Measurements from ENCODE around the gene IMP4. TPM values are rescaled to one million over a fixed set of nuclear protein-coding genes. Genes with fewer than 3 reads are reported as not detected.
A peak's percentile ranks its signal among the peaks of the same experiment; 100 is the strongest.

IMP4 gene
- polyA plus RNA-seq, 3 donors, result 57.6 to 81.2 (median 58.5) TPM

GRCh38 chr2:130369311-130369964 lies 26.7 kb downstream of the IMP4 start:
- Histone ChIP-seq H3K27me3 (ENCODE audit: control insufficient read depth in 2 of 2, insufficient read depth in 2 of 2, low read length in 2 of 2) (no peaks in the 10 kb centered on the region), H3K4me3 (replicated peaks in 1 of 3; ENCODE audit: low read depth in 2 of 3, low read length in 3 of 3) (peak overlapping the region in 1 of 3 experiments; percentile 27), H3K79me2 (ENCODE audit: insufficient read depth, low read length) (peaks cover 63% of the 10 kb centered on the region), H3K9ac (ENCODE audit: insufficient read depth, low read length, poor library complexity, severe bottlenecking) (no peak overlapping the region), H3K4me2 (replicated peaks; ENCODE audit: extremely low read depth, low read length, poor library complexity, severe bottlenecking) (peak overlapping the region; percentile 30), H2AFZ (ENCODE audit: insufficient read depth, low read depth, low read length, poor library complexity, severe bottlenecking) (no peak overlapping the region), H4K20me1 (ENCODE audit: insufficient read depth, low read length) (peaks cover 29% of the 10 kb centered on the region), H3K4me1 (ENCODE audit: control insufficient read depth in 1 of 2, insufficient read depth in 2 of 2, low read length in 2 of 2) (peaks cover 58 to 64% of the 10 kb centered on the region in 2 donors), H3K9me3 (replicated peaks in 1 of 2; ENCODE audit: control insufficient read depth in 1 of 2, insufficient read depth in 1 of 2, low read length in 2 of 2) (no peaks in the 10 kb centered on the region), H3K36me3 (replicated peaks in 1 of 2; ENCODE audit: control insufficient read depth in 1 of 2, insufficient read depth in 2 of 2, low read length in 2 of 2) (peaks cover 17 to 21% of the 10 kb centered on the region in 2 donors), H3K27ac (ENCODE audit: low read depth in 1 of 2, low read length in 2 of 2) (peak overlapping the region; percentile 34 to 90)
- Mint-ChIP-seq H3K9me3 (peaks cover 0 to 3% (median 0%) of the 10 kb centered on the region in 7 donors), H3K4me3 (peak overlapping the region in 1 of 2 donors; percentile 20), H3K36me3 (peaks cover 30 to 44% of the 10 kb centered on the region in 2 donors), H3K4me1 (peaks cover 65% of the 10 kb centered on the region), H3K27ac (peak overlapping the region; percentile 65 to 90 (median 76)), H3K27me3 (ENCODE audit: low read depth in 3 of 3) (peaks cover 0 to 5% (median 2%) of the 10 kb centered on the region in 3 donors)
- TF ChIP-seq CTCF (IDR thresholded peaks at IDR 0.05), result no peak
- intact Hi-C loops (cut with micrococcal nuclease), result no loop called here
- DNase-seq, result peak in 1 of 3 donors; percentile 17

- Histone ChIP-seq H3K4me3 (replicated peaks in 1 of 3; ENCODE audit: low read depth in 2 of 3, low read length in 3 of 3) (peak overlapping the region in 1 of 3 experiments; percentile 27), H3K9me3 (replicated peaks in 1 of 2; ENCODE audit: control insufficient read depth in 1 of 2, insufficient read depth in 1 of 2, low read length in 2 of 2) (no peaks in the 10 kb centered on the region), H3K27ac (ENCODE audit: low read depth in 1 of 2, low read length in 2 of 2) (peak overlapping the region; percentile 32 to 90), H2AFZ (ENCODE audit: insufficient read depth, low read depth, low read length, poor library complexity, severe bottlenecking) (no peak overlapping the region), H4K20me1 (ENCODE audit: insufficient read depth, low read length) (peaks cover 34% of the 10 kb centered on the region), H3K79me2 (ENCODE audit: insufficient read depth, low read length) (peaks cover 68% of the 10 kb centered on the region), H3K27me3 (ENCODE audit: control insufficient read depth in 2 of 2, insufficient read depth in 2 of 2, low read length in 2 of 2) (no peaks in the 10 kb centered on the region), H3K4me1 (ENCODE audit: control insufficient read depth in 1 of 2, insufficient read depth in 2 of 2, low read length in 2 of 2) (peaks cover 63 to 69% of the 10 kb centered on the region in 2 donors), H3K9ac (ENCODE audit: insufficient read depth, low read length, poor library complexity, severe bottlenecking) (no peak overlapping the region), H3K4me2 (replicated peaks; ENCODE audit: extremely low read depth, low read length, poor library complexity, severe bottlenecking) (no peak overlapping the region), H3K36me3 (replicated peaks in 1 of 2; ENCODE audit: control insufficient read depth in 1 of 2, insufficient read depth in 2 of 2, low read length in 2 of 2) (peaks cover 19 to 26% of the 10 kb centered on the region in 2 donors)
- intact Hi-C loops (cut with micrococcal nuclease), result no loop called here
- H3K27me3 Mint-ChIP-seq (ENCODE audit: low read depth in 3 of 3), result peaks cover 0 to 5% (median 2%) of the 10 kb centered on the region in 3 donors
- WGBS (ENCODE audit: insufficient coverage), result 97% methylated on average over 5 of the region's 5 CpGs
- H3K27ac Mint-ChIP-seq, result peak overlapping the region; percentile 11 to 90 (median 70)
- H3K36me3 Mint-ChIP-seq, result peaks cover 32 to 46% of the 10 kb centered on the region in 2 donors
- DNase-seq, result no peak
- peaks cover 70% of the 10 kb centered on the region for H3K4me1 Mint-ChIP-seq
- TF ChIP-seq CTCF (IDR thresholded peaks at IDR 0.05), result no peak
- H3K4me3 Mint-ChIP-seq, result no peak overlapping the region
- H3K9me3 Mint-ChIP-seq, result peaks cover 0 to 3% (median 0%) of the 10 kb centered on the region in 7 donors
These were observed 27.3 kb downstream of the IMP4 start for GRCh38 chr2:130369965-130370341.

Data from CD14-positive monocyte (primary cell).